ENCODE data around the gene SMOC2. TPM values are rescaled to one million over a fixed set of nuclear protein-coding genes. Genes with fewer than 3 reads are reported as not detected.

SMOC2 gene
- total RNA-seq, 1 experiment from 2014 or later = 0.42 TPM

DNA sequence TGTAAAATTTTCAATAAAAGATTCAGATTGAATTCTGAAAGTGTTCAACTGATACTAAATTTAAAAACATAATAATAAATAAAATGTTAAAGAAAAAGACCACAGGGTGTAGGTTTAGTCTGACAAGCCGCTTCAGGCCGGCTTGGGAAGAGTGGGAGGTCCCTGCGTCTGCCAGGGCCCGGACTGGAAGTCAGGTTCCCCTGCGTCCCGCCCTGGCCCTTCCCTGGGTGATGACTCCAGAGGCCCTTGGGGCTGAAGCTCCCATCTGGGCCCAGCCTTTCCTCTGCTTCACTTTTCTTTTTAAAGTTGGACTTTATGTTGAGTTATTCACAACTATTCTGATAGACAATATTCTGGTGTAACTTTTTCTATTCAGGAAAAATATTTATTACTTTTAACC lies 93.3 kb downstream of the SMOC2 start:
- Histone ChIP-seq H2AFZ (ENCODE audit: low read depth, low read length, poor library complexity, severe bottlenecking) (no peak overlapping the region), H3K4me1 (ENCODE audit: control insufficient read depth in 1 of 2, insufficient read depth in 2 of 2, low read length in 2 of 2) (no peaks in the 10 kb centered on the region), H3K27ac (ENCODE audit: low read depth, low read length) (no peak overlapping the region), H3K9me2 (ENCODE audit: insufficient read depth) (no peaks in the 10 kb centered on the region), H3K9ac (ENCODE audit: low read length) (no peak overlapping the region), H3K4me2 (ENCODE audit: low read length) (no peak overlapping the region), H3K79me2 (ENCODE audit: insufficient read depth, low read length) (no peaks in the 10 kb centered on the region), H4K20me1 (ENCODE audit: insufficient read depth) (no peaks in the 10 kb centered on the region), H3K27me3 (ENCODE audit: insufficient read depth, low read length) (no peaks in the 10 kb centered on the region), H3K4me3 (replicated peaks in 1 of 2; ENCODE audit: low read depth in 1 of 2, low read length in 2 of 2) (no peak overlapping the region), H3K9me3 (ENCODE audit: control insufficient read depth in 1 of 2, insufficient read depth in 1 of 2, low read depth in 1 of 2, low read length in 2 of 2) (no peaks in the 10 kb centered on the region), H3K36me3 (ENCODE audit: control insufficient read depth in 1 of 2, insufficient read depth in 2 of 2, low read length in 2 of 2) (no peaks in the 10 kb centered on the region)
- DNase-seq (ENCODE audit: low read depth, low spot score) (no peak), ATAC-seq (no peak)
- CTCF ChIA-PET = no interaction called here
- no TSS peak for BruUV-seq (replicated peaks)
- POLR2A ChIA-PET = no interaction called here
- RAD21 ChIA-PET (ENCODE audit: low non-redundant PET in 1 of 2, low total read pairs in 2 of 2, uncharacterized antibody in 2 of 2, unreplicated experiment in 2 of 2) = no interaction called here
- TF ChIP-seq EGR1 (IDR thresholded peaks at IDR 0.05; ENCODE audit: low read depth) = no peak
- no peak for TF ChIP-seq EZH2phosphoT487 (IDR thresholded peaks at IDR 0.05; ENCODE audit: borderline replicate concordance)
- TF ChIP-seq POLR2A (IDR thresholded peaks at IDR 0.05; ENCODE audit: borderline replicate concordance, extremely low read depth, insufficient read depth, insufficient read length) = no peak
- TF ChIP-seq, protein P1, sequence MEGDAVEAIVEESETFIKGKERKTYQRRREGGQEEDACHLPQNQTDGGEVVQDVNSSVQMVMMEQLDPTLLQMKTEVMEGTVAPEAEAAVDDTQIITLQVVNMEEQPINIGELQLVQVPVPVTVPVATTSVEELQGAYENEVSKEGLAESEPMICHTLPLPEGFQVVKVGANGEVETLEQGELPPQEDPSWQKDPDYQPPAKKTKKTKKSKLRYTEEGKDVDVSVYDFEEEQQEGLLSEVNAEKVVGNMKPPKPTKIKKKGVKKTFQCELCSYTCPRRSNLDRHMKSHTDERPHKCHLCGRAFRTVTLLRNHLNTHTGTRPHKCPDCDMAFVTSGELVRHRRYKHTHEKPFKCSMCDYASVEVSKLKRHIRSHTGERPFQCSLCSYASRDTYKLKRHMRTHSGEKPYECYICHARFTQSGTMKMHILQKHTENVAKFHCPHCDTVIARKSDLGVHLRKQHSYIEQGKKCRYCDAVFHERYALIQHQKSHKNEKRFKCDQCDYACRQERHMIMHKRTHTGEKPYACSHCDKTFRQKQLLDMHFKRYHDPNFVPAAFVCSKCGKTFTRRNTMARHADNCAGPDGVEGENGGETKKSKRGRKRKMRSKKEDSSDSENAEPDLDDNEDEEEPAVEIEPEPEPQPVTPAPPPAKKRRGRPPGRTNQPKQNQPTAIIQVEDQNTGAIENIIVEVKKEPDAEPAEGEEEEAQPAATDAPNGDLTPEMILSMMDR (IDR thresholded peaks at IDR 0.05 in 2 of 3, conservative IDR thresholded peaks at IDR 0.05 in 1 of 3; ENCODE audit: borderline replicate concordance in 1 of 3, insufficient read depth in 1 of 3, low read depth in 2 of 3, low read length in 2 of 3) = no peak
- no peak for TF ChIP-seq FOSL1 (IDR thresholded peaks at IDR 0.05; ENCODE audit: low read depth)
- no peak for TF ChIP-seq SP1 (IDR thresholded peaks at IDR 0.05; ENCODE audit: low read depth)
- TF ChIP-seq ZFX (IDR thresholded peaks at IDR 0.05) = no peak
- no peak for TF ChIP-seq ZNF274 (IDR thresholded peaks at IDR 0.05; ENCODE audit: low read depth, low read length)
- intact Hi-C loops (cut with micrococcal nuclease) = no loop called here

GRCh38 chr6:168535711-168536110 lies 94.7 kb downstream of the SMOC2 start:
- no peak for ATAC-seq
- H3K79me2 ChIP-seq (ENCODE audit: insufficient read depth, low read length) = no peaks in the 10 kb centered on the region
- H3K4me1 ChIP-seq (ENCODE audit: control insufficient read depth in 1 of 2, insufficient read depth in 2 of 2, low read length in 2 of 2) = no peaks in the 10 kb centered on the region
- H3K4me2 ChIP-seq (ENCODE audit: low read length) = no peak overlapping the region
- no peaks in the 10 kb centered on the region for H3K9me3 ChIP-seq (ENCODE audit: control insufficient read depth in 1 of 2, insufficient read depth in 1 of 2, low read depth in 1 of 2, low read length in 2 of 2)
- TF ChIP-seq YY1 (IDR thresholded peaks at IDR 0.05; ENCODE audit: extremely low read depth, insufficient replicate concordance, low read depth, low read length) (no peak), SP1 (IDR thresholded peaks at IDR 0.05; ENCODE audit: low read depth) (no peak), EGR1 (IDR thresholded peaks at IDR 0.05; ENCODE audit: low read depth) (no peak), EZH2 (IDR thresholded peaks at IDR 0.05) (no peak), SIN3A (IDR thresholded peaks at IDR 0.05; ENCODE audit: low read depth) (no peak)
- H3K9me2 ChIP-seq (ENCODE audit: insufficient read depth) = no peaks in the 10 kb centered on the region
- ChIA-PET POLR2A (no interaction called here), CTCF (no interaction called here), RAD21 (ENCODE audit: low non-redundant PET in 1 of 2, low total read pairs in 2 of 2, uncharacterized antibody in 2 of 2, unreplicated experiment in 2 of 2) (no interaction called here)
- intact Hi-C loops (cut with micrococcal nuclease) = no loop called here
- no peak overlapping the region for H3K4me3 ChIP-seq (replicated peaks in 1 of 2; ENCODE audit: low read depth in 1 of 2, low read length in 2 of 2)
- no peak overlapping the region for H2AFZ ChIP-seq (ENCODE audit: low read depth, low read length, poor library complexity, severe bottlenecking)
- no peak overlapping the region for H3K9ac ChIP-seq (ENCODE audit: low read length)
- no peak overlapping the region for H3K27ac ChIP-seq (ENCODE audit: low read depth, low read length)
- no peaks in the 10 kb centered on the region for H4K20me1 ChIP-seq (ENCODE audit: insufficient read depth)
- no peaks in the 10 kb centered on the region for H3K27me3 ChIP-seq (ENCODE audit: insufficient read depth, low read length)
- no peak for DNase-seq (ENCODE audit: low read depth, low spot score)
- H3K36me3 ChIP-seq (ENCODE audit: control insufficient read depth in 1 of 2, insufficient read depth in 2 of 2, low read length in 2 of 2) = no peaks in the 10 kb centered on the region
- no TSS peak for BruUV-seq (replicated peaks)
